A549 (cell line): Measurements from ENCODE around the gene LMF1. TPM values are rescaled to one million over a fixed set of nuclear protein-coding genes. Genes with fewer than 3 reads are reported as not detected.

Experiments used
- ATAC-seq, 2 experiments: fragments of 200-7000 bp in 1 of 2; fragments of >200 bp in 1 of 2; cut with Nextera tagmentation in 1 of 2; cut with Tn5 transposase in 1 of 2; 3 replicates each; pipeline versions ENCODE4 v1.8.0 to v1.9.1; 2018 to 2020; ENCODE audit warnings: mild to moderate bottlenecking in 1 of 2, moderate library complexity in 1 of 2
- CTCF ChIA-PET: fragments of 300-600 bp; sonication (Branson Sonifier 250); formaldehyde crosslinking; extraction: SDS; loops from one replicate; lab custom pipeline; 2021; ENCODE audit warnings: antibody characterized with exemption, inconsistent platforms; lab: Yijun Ruan, JAX
- POLR2A ChIA-PET: fragments of 350-600 bp; formaldehyde crosslinking; extraction: SDS; loops from one replicate; lab custom pipeline; 2021; ENCODE audit warnings: antibody characterized with exemption, inconsistent platforms; lab: Yijun Ruan, JAX
- DNase-seq, 2 experiments: peaks; one replicate each; pipeline versions ENCODE4 v3.0.0 to v3.0.0-alpha.2; 2011 to 2016; ENCODE audit warnings: low read depth in 1 of 2, low spot score in 1 of 2
- FAIRE-seq: peaks from 2 replicates; lab custom pipeline; 2011; peaks lifted over from hg19 to GRCh38; lab: Jason Lieb, UNC
- H3K27ac ChIP-seq, 2 experiments: fragments of >200 bp; sonication (Bioruptor Twin); formaldehyde crosslinking; 3 replicates each; pipeline ENCODE4 v1.5.1; 2016 to 2017
- H3K4me1 ChIP-seq: fragments of >200 bp; sonication (Bioruptor Twin); formaldehyde crosslinking; 3 replicates; pipeline ENCODE4 v1.6.1; 2016
- H3K4me2 ChIP-seq: fragments of >200 bp; sonication (Bioruptor Twin); formaldehyde crosslinking; 3 replicates; pipeline ENCODE4 v1.6.1; 2016
- H3K4me3 ChIP-seq: fragments of >200 bp; sonication (Bioruptor Twin); formaldehyde crosslinking; 3 replicates; pipeline ENCODE4 v1.5.1; 2016
- H3K9me3 ChIP-seq: fragments of >200 bp; sonication (Bioruptor Twin); formaldehyde crosslinking; 3 replicates; pipeline ENCODE4 v1.6.1; 2016
- BCL3 ChIP-seq: fragments of >200 bp; sonication (Bioruptor Twin); formaldehyde crosslinking; IDR thresholded peaks from 3 replicates; pipeline ENCODE4 v1.6.1; 2016
- BHLHE40 ChIP-seq: IDR thresholded peaks from 2 replicates; pipeline ENCODE4 v1.6.1; 2012; ENCODE audit warnings: low read depth, low read length, inconsistent platforms
- CEBPB ChIP-seq, 2 experiments: fragments of >200 bp in 1 of 2; sonication (Bioruptor Twin) in 1 of 2; formaldehyde crosslinking in 1 of 2; IDR thresholded peaks; 2 replicates each; pipeline ENCODE4 v1.6.1; 2012 to 2016
- CHD2 ChIP-seq: fragments of 150-350 bp; IDR thresholded peaks from 2 replicates; pipeline ENCODE4 v1.6.1; 2014; ENCODE audit warnings: low read length; ENCODE audit not compliant: partially characterized antibody
- EHF ChIP-seq: fragments of 250-450 bp; sonication (Bioruptor Pico); IDR thresholded peaks from 2 replicates; pipeline ENCODE4 v1.5.0; 2020; ENCODE audit warnings: mild to moderate bottlenecking
- EP300 ChIP-seq, 2 experiments: fragments of >200 bp; sonication (Bioruptor Twin); formaldehyde crosslinking; IDR thresholded peaks; 2 replicates in 1 of 2; 3 replicates in 1 of 2; pipeline ENCODE4 v1.6.1; 2016 to 2017
- FOXS1 ChIP-seq: fragments of 250-450 bp; sonication (Bioruptor Pico); IDR thresholded peaks from 2 replicates; pipeline ENCODE4 v1.5.0; 2020; ENCODE audit warnings: mild to moderate bottlenecking, moderate library complexity
- GATA3 ChIP-seq: IDR thresholded peaks from 2 replicates; pipeline ENCODE4 v1.6.1; 2012; ENCODE audit warnings: borderline replicate concordance
- HDAC2 ChIP-seq: fragments of 200-600 bp; sonication (generic); IDR thresholded peaks from 2 replicates; pipeline ENCODE4 v1.6.1; 2016
- HEYL ChIP-seq: fragments of 250-450 bp; sonication (Bioruptor Pico); IDR thresholded peaks from 2 replicates; pipeline ENCODE4 v1.8.0; 2021; ENCODE audit warnings: mild to moderate bottlenecking, moderate library complexity
- HMGXB4 ChIP-seq: fragments of 250-450 bp; sonication (Bioruptor Pico); IDR thresholded peaks from 2 replicates; pipeline ENCODE4 v1.5.0; 2021; ENCODE audit warnings: mild to moderate bottlenecking, moderate library complexity, borderline replicate concordance
- HOXB5 ChIP-seq: fragments of 250-450 bp; sonication (Bioruptor Pico); IDR thresholded peaks from 2 replicates; pipeline ENCODE4 v1.5.0; 2020; ENCODE audit warnings: mild to moderate bottlenecking, moderate library complexity
- JUN ChIP-seq, 2 experiments: fragments of >200 bp; sonication (Bioruptor Twin); formaldehyde crosslinking; IDR thresholded peaks; 2 replicates in 1 of 2; 3 replicates in 1 of 2; pipeline ENCODE4 v1.6.1; 2016 to 2017
- KDM5A ChIP-seq: fragments of 200-600 bp; sonication (generic); IDR thresholded peaks from 2 replicates; pipeline ENCODE4 v1.6.1; 2016; ENCODE audit warnings: antibody characterized with exemption, mild to moderate bottlenecking
- MAZ ChIP-seq: fragments of 150-350 bp; IDR thresholded peaks from 2 replicates; pipeline ENCODE4 v1.6.1; 2014; ENCODE audit warnings: antibody characterized with exemption, low read depth, low read length, borderline replicate concordance
- MYC ChIP-seq: IDR thresholded peaks from 2 replicates; pipeline ENCODE4 v1.6.1; 2012; ENCODE audit warnings: mild to moderate bottlenecking, inconsistent platforms, low read length, improper control_type of control experiment, borderline replicate concordance
- NPAS2 ChIP-seq: fragments of 250-450 bp; sonication (Bioruptor Pico); IDR thresholded peaks from 2 replicates; pipeline ENCODE4 v1.8.0; 2022; ENCODE audit warnings: mild to moderate bottlenecking, moderate library complexity, borderline replicate concordance
- PBX3 ChIP-seq: IDR thresholded peaks from 2 replicates; pipeline ENCODE4 v1.6.1; 2012
- POLR2A ChIP-seq: IDR thresholded peaks from 2 replicates; pipeline ENCODE4 v1.6.1; 2012; ENCODE audit warnings: mild to moderate bottlenecking, low read length
- RAD21 ChIP-seq, 2 experiments: fragments of >200 bp in 1 of 2; sonication (Bioruptor Twin) in 1 of 2; formaldehyde crosslinking in 1 of 2; IDR thresholded peaks in 1 of 2; conservative IDR thresholded peaks in 1 of 2; 2 replicates in 1 of 2; 3 replicates in 1 of 2; pipeline ENCODE4 v1.6.1; 2012 to 2018; ENCODE audit warnings: inconsistent platforms in 1 of 2
- RCOR1 ChIP-seq: fragments of 150-350 bp; IDR thresholded peaks from 2 replicates; pipeline ENCODE4 v1.6.1; 2014; ENCODE audit warnings: antibody characterized with exemption, low read length, low read depth
- RFX5 ChIP-seq: fragments of 450-650 bp; IDR thresholded peaks from 2 replicates; pipeline ENCODE4 v1.7.1; 2014; ENCODE audit warnings: antibody characterized with exemption, mild to moderate bottlenecking, moderate library complexity
- RNF2 ChIP-seq: fragments of 200-600 bp; sonication (generic); IDR thresholded peaks from 2 replicates; pipeline ENCODE4 v1.6.1; 2016; ENCODE audit warnings: low read depth, mild to moderate bottlenecking, antibody characterized with exemption, moderate library complexity, borderline replicate concordance
- SMC3 ChIP-seq: fragments of >200 bp; sonication (Bioruptor Twin); formaldehyde crosslinking; IDR thresholded peaks from 3 replicates; pipeline ENCODE4 v1.6.1; 2018; ENCODE audit warnings: inconsistent platforms
- TFCP2L1 ChIP-seq: fragments of 250-450 bp; sonication (Bioruptor Pico); IDR thresholded peaks from 2 replicates; pipeline ENCODE4 v1.5.0; 2021; ENCODE audit warnings: mild to moderate bottlenecking
- ZFP36 ChIP-seq: fragments of 450-650 bp; IDR thresholded peaks from 2 replicates; pipeline ENCODE4 v1.6.1; 2014; ENCODE audit warnings: borderline replicate concordance; ENCODE audit not compliant: partially characterized antibody
- ZNF302 ChIP-seq: fragments of 250-450 bp; sonication (Bioruptor Pico); IDR thresholded peaks from 2 replicates; pipeline ENCODE4 v1.9.0; 2021; ENCODE audit warnings: inconsistent platforms, mild to moderate bottlenecking, moderate library complexity
- WGBS: methylation state at CpG from one replicate; pipeline ENCODE4 v1.1.6; 2017; ENCODE audit errors: missing lambda C conversion rate; 5-methylcytosine and 5-hydroxymethylcytosine counted together
- polyA plus RNA-seq, 4 experiments: library from polyadenylated mRNA; depleted of rRNA in 3 of 4; stranded (reverse); fragments of >200 nt; fragmentation: RNase III in 1 of 4; extraction: RNeasy Plus Mini Kit Qiagen cat#74134 plus additional on column Dnase treatment in 1 of 4; gene quantifications; 2 replicates in 3 of 4; 3 replicates in 1 of 4; pipeline ENCODE4 v1.2.3, GENCODE V29; 2011 to 2017

Gene LMF1
- polyA plus RNA-seq, 2 of the 4 experiments (the other 2 are of a cell fraction) = 8.8 to 10.9 TPM

- CTCF ChIA-PET = no interaction called here
- FAIRE-seq (no peak), ATAC-seq (no peak)
Observed at GRCh38 chr16:1010251-1010650, 39.5 kb upstream of the LMF1 start.

GRCh38 chr16:1009358-1010150, 38.8 kb upstream of the LMF1 start:
- POLR2A ChIA-PET = no interaction called here
- no peak overlapping the region for H3K27ac ChIP-seq

More at GRCh38 chr16:1010251-1010650, 39.5 kb upstream of the LMF1 start:
- DNase-seq = no peak
- no peaks in the 10 kb centered on the region for H3K9me3 ChIP-seq
- H3K4me1 ChIP-seq = peaks cover 13% of the 10 kb centered on the region
- no peak overlapping the region for H3K4me3 ChIP-seq
- no peak overlapping the region for H3K27ac ChIP-seq
- POLR2A ChIA-PET = no interaction called here
- TF ChIP-seq EP300 (IDR thresholded peaks at IDR 0.05) (no peak), MAZ (no peak), RAD21 (conservative IDR thresholded peaks at IDR 0.05 in 1 of 2, IDR thresholded peaks at IDR 0.05 in 1 of 2) (no peak), MYC (no peak), FOXS1 (CRISPR knock-in tag) (no peak), RFX5 (no peak), ZNF302 (CRISPR knock-in tag) (no peak), EHF (CRISPR knock-in tag) (no peak), BHLHE40 (no peak), KDM5A (no peak), TFCP2L1 (no peak), RNF2 (no peak), HEYL (CRISPR knock-in tag) (no peak)
- WGBS = 81% methylated on average over 6 of the region's 20 CpGs
- H3K4me2 ChIP-seq = no peak overlapping the region

More at GRCh38 chr16:1009358-1010150, 38.8 kb upstream of the LMF1 start:
- DNase-seq (no peak), ATAC-seq (no peak), FAIRE-seq (no peak)
- CTCF ChIA-PET = interaction anchor here (4.3 kb wide), 1 partner anchor 47 kb away, joined by 32 read pairs; no protein-coding TSS in a partner anchor
- H3K9me3 ChIP-seq = no peaks in the 10 kb centered on the region
- no peak overlapping the region for H3K4me3 ChIP-seq
- TF ChIP-seq SMC3 (no peak), GATA3 (no peak), PBX3 (no peak), ZFP36 (no peak), CEBPB (IDR thresholded peaks at IDR 0.05) (no peak), BCL3 (no peak), POLR2A (no peak), MAZ (no peak), CHD2 (no peak), JUN (IDR thresholded peaks at IDR 0.05) (no peak), RCOR1 (no peak), BHLHE40 (no peak), HOXB5 (CRISPR knock-in tag) (no peak), HMGXB4 (CRISPR knock-in tag) (no peak), NPAS2 (CRISPR knock-in tag) (no peak), HDAC2 (no peak)
- H3K4me1 ChIP-seq = peaks cover 16% of the 10 kb centered on the region
- 57% methylated on average over 23 of the region's 30 CpGs for WGBS
- no peak overlapping the region for H3K4me2 ChIP-seq
